ENCODE results near the gene TSN.

TSN gene

GRCh38 chr2:121754851-121755236 lies 607 bp upstream of the TSN start:
- H3K4me3 ChIP-seq (ENCODE audit: low read depth, low read length): peak overlapping the region; percentile 98

DNA sequence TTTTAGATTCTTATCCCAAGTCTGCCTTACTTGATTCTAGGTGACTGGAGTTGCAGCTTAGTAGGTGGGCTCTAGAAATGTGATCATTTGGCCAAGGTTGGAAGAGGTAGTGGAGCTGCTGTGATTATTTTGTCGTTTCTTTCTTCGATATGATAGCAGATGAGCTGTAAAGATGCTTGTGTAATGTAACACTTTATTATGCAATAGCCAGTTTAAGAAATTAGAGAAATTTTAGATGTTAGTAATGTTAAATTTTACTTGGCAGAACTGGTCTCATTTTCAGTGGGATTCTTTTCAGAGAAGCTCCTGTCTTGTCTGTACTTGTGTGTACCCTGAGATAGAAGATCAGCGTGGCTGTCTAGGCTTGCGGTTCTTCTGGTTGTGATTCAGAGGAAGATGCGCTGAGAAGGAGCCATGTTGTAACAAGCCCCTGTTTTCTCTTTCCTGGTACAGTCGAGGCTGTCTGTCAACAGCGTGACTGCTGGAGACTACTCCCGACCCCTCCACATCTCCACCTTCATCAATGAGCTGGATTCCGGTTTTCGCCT lies 9.3 kb downstream of the TSN start:
- Histone ChIP-seq H3K36me3 (ENCODE audit: control insufficient read depth, insufficient read depth, low read length) (peaks cover 35% of the 10 kb centered on the region), H3K27me3 (ENCODE audit: control insufficient read depth, insufficient read depth, low read length) (no peaks in the 10 kb centered on the region), H3K9ac (ENCODE audit: low read depth, low read length) (no peak overlapping the region), H3K4me1 (ENCODE audit: control insufficient read depth, insufficient read depth, low read length) (no peaks in the 10 kb centered on the region), H3K4me3 (ENCODE audit: low read depth, low read length) (no peak overlapping the region), H3K9me3 (ENCODE audit: control insufficient read depth, insufficient read depth, low read length) (no peaks in the 10 kb centered on the region)

More at GRCh38 chr2:121754851-121755236, 607 bp upstream of the TSN start:
- Histone ChIP-seq H3K4me1 (ENCODE audit: control insufficient read depth, insufficient read depth, low read length) (peaks cover 3% of the 10 kb centered on the region), H3K9me3 (ENCODE audit: control insufficient read depth, insufficient read depth, low read length) (no peaks in the 10 kb centered on the region), H3K36me3 (ENCODE audit: control insufficient read depth, insufficient read depth, low read length) (peaks cover 3% of the 10 kb centered on the region), H3K9ac (ENCODE audit: low read depth, low read length) (peak overlapping the region; percentile 76), H3K27me3 (ENCODE audit: control insufficient read depth, insufficient read depth, low read length) (no peaks in the 10 kb centered on the region)

DNA sequence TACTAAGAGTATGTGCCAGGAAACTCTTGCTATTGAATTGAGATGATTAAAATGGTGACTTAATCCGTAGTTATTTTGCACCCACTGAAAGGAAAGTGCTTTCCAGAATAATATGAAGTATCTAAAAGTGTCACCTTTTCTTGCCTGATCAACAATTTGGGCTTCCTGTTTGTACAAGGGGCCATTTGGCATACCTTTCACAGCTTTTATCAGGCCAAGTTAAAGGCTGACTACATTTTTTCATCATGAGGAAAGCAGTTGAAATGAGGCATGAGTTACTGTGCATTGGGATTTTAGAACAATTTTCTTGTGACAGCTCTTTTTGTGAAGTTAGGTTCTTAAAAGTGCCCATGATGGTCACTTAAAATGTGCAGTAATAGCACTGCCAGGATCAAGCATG lies 11.2 kb downstream of the TSN start:
- Histone ChIP-seq H3K36me3 (ENCODE audit: control insufficient read depth, insufficient read depth, low read length) (peaks cover 25% of the 10 kb centered on the region), H3K4me1 (ENCODE audit: control insufficient read depth, insufficient read depth, low read length) (no peaks in the 10 kb centered on the region), H3K9ac (ENCODE audit: low read depth, low read length) (no peak overlapping the region), H3K9me3 (ENCODE audit: control insufficient read depth, insufficient read depth, low read length) (no peaks in the 10 kb centered on the region), H3K4me3 (ENCODE audit: low read depth, low read length) (no peak overlapping the region), H3K27me3 (ENCODE audit: control insufficient read depth, insufficient read depth, low read length) (no peaks in the 10 kb centered on the region)

- Histone ChIP-seq H3K9ac (ENCODE audit: low read depth, low read length) (no peak overlapping the region), H3K4me3 (ENCODE audit: low read depth, low read length) (no peak overlapping the region), H3K4me1 (ENCODE audit: control insufficient read depth, insufficient read depth, low read length) (no peaks in the 10 kb centered on the region), H3K36me3 (ENCODE audit: control insufficient read depth, insufficient read depth, low read length) (peaks cover 22% of the 10 kb centered on the region), H3K27me3 (ENCODE audit: control insufficient read depth, insufficient read depth, low read length) (no peaks in the 10 kb centered on the region), H3K9me3 (ENCODE audit: control insufficient read depth, insufficient read depth, low read length) (no peaks in the 10 kb centered on the region)
Measured at GRCh38 chr2:121768143-121768755, 12.8 kb downstream of the TSN start.

DNA sequence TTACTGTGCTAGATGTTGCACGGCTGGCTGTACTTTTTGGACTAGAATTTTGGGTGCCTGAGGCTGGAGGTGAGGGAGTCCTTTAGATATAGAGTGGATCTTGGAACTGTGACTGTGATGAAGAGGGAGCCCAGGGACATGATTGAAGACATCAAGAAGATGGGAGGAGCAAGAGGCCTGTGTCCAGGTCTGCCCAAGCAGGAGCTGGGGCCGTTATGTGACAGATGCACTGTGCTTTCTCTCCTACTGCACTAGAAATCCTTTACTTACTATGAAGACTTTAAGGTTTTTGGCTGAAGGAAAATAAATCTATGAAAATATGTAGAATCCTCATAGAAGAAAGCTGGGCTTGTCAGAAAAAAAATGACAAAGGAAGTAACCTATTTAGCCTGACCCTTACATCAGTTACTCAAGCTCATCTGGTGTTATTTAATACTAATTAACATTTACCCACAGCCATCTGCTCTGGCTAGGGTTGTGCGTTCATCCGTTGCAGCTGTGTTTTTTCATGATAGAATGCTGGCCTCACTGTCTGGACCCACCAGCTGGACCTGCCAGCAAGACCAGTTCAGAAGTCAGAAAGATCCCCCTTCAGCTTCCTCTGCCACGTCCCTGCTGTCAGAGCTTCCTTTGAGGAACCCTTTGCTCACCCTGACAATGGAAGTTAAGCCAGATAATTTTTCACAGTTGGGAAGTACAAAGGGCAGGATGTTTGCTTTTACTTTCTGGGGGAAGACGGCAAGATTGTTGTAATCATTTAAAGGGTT lies 16.7 kb downstream of the TSN start:
- Histone ChIP-seq H3K9me3 (ENCODE audit: control insufficient read depth, insufficient read depth, low read length) (no peaks in the 10 kb centered on the region), H3K27me3 (ENCODE audit: control insufficient read depth, insufficient read depth, low read length) (no peaks in the 10 kb centered on the region), H3K4me1 (ENCODE audit: control insufficient read depth, insufficient read depth, low read length) (no peaks in the 10 kb centered on the region), H3K9ac (ENCODE audit: low read depth, low read length) (no peak overlapping the region), H3K4me3 (ENCODE audit: low read depth, low read length) (no peak overlapping the region), H3K36me3 (ENCODE audit: control insufficient read depth, insufficient read depth, low read length) (peaks cover 5% of the 10 kb centered on the region)

DNA sequence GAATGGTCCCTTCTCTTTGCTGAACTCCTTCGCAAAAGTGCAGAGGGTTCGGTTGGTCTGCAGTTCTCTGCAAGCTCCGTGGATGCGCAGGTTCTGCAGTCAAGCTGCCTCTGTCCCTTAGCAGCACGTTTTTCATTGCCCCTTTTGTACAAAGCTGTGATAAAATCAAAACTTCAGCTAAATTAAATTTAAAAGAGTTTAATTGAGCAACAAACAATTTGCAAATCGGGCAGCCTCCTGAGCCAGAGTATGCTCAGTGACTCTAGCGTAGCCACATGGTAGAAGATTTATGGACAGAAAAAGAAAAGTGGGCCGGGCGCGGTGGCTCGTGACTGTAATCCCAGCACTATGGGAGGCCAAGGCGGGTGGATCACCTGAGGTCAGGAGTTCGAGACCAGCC lies 18.8 kb downstream of the TSN start:
- Histone ChIP-seq H3K27me3 (ENCODE audit: control insufficient read depth, insufficient read depth, low read length) (no peaks in the 10 kb centered on the region), H3K4me1 (ENCODE audit: control insufficient read depth, insufficient read depth, low read length) (peaks cover 2% of the 10 kb centered on the region), H3K36me3 (ENCODE audit: control insufficient read depth, insufficient read depth, low read length) (no peaks in the 10 kb centered on the region), H3K9ac (ENCODE audit: low read depth, low read length) (no peak overlapping the region), H3K4me3 (ENCODE audit: low read depth, low read length) (no peak overlapping the region), H3K9me3 (ENCODE audit: control insufficient read depth, insufficient read depth, low read length) (no peaks in the 10 kb centered on the region)

- peaks cover 2% of the 10 kb centered on the region for H3K4me1 ChIP-seq (ENCODE audit: control insufficient read depth, insufficient read depth, low read length)
- no peaks in the 10 kb centered on the region for H3K27me3 ChIP-seq (ENCODE audit: control insufficient read depth, insufficient read depth, low read length)
- H3K36me3 ChIP-seq (ENCODE audit: control insufficient read depth, insufficient read depth, low read length): no peaks in the 10 kb centered on the region
- no peaks in the 10 kb centered on the region for H3K9me3 ChIP-seq (ENCODE audit: control insufficient read depth, insufficient read depth, low read length)
- no peak overlapping the region for H3K4me3 ChIP-seq (ENCODE audit: low read depth, low read length)
- H3K9ac ChIP-seq (ENCODE audit: low read depth, low read length): no peak overlapping the region
Measured at GRCh38 chr2:121776361-121776760, 20.9 kb downstream of the TSN start.

GRCh38 chr2:121776885-121777698 lies 21.6 kb downstream of the TSN start:
- Histone ChIP-seq H3K9me3 (ENCODE audit: control insufficient read depth, insufficient read depth, low read length) (no peaks in the 10 kb centered on the region), H3K4me3 (ENCODE audit: low read depth, low read length) (no peak overlapping the region), H3K9ac (ENCODE audit: low read depth, low read length) (no peak overlapping the region), H3K27me3 (ENCODE audit: control insufficient read depth, insufficient read depth, low read length) (no peaks in the 10 kb centered on the region), H3K4me1 (ENCODE audit: control insufficient read depth, insufficient read depth, low read length) (peaks cover 2% of the 10 kb centered on the region), H3K36me3 (ENCODE audit: control insufficient read depth, insufficient read depth, low read length) (no peaks in the 10 kb centered on the region)

DNA sequence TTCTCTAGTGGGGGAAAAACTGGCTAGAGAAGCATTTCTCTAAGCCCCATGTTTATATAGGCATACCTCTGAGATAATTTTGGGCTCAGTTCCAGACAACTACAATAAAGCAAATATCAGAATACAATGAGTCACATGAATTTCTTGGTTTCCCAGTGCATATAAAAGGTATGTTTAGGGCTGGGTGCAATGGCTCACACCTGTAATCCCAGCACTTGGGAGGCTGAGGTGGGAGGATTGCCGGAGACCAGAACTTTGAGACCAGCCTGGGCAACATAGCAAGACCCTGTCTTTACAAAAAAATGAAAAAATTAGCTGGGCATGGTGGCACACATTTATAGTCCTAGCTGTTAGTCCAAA lies 22.2 kb downstream of the TSN start:
- Histone ChIP-seq H3K4me3 (ENCODE audit: low read depth, low read length) (no peak overlapping the region), H3K9me3 (ENCODE audit: control insufficient read depth, insufficient read depth, low read length) (no peaks in the 10 kb centered on the region), H3K27me3 (ENCODE audit: control insufficient read depth, insufficient read depth, low read length) (no peaks in the 10 kb centered on the region)

DNA sequence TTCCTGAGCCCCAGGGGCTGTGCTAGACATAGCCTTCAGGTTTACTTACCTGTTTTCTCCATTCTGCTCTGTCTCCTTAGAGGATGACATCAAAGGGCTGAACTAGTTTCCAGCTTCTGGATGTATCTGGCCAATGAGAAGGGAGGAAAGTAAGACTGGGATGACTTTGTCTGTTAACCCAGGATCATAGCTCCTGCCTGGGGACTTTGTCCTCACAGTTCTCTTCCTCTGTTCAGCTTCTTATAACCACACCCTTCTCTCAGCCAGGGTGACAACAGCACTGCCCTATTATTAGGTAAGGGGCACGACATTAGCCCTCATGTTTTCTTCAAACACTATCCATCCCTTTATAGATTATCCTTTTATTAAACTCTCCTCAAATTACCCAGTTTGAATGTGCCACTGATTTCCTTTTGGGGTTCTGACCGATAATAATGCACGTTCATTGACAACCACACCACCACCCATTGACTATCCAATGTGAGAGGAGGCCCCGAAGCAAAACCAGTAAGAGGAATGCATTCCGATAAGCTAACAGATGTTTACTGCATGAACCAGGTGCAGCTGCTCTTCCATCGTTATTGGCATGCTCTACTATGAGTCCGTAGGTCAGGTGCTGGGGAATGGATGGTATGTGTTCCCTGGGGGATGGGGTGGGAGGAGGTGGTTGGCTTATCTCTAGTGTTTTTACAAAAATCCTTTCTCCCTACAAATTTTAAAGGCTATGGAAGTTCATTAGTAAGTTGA lies 23.5 kb downstream of the TSN start:
- Histone ChIP-seq H3K4me1 (ENCODE audit: control insufficient read depth, insufficient read depth, low read length) (peaks cover 2% of the 10 kb centered on the region), H3K36me3 (ENCODE audit: control insufficient read depth, insufficient read depth, low read length) (no peaks in the 10 kb centered on the region), H3K9ac (ENCODE audit: low read depth, low read length) (no peak overlapping the region), H3K27me3 (ENCODE audit: control insufficient read depth, insufficient read depth, low read length) (no peaks in the 10 kb centered on the region), H3K4me3 (ENCODE audit: low read depth, low read length) (no peak overlapping the region), H3K9me3 (ENCODE audit: control insufficient read depth, insufficient read depth, low read length) (no peaks in the 10 kb centered on the region)

More for the DNA sequence above, 22.2 kb downstream of the TSN start:
- no peaks in the 10 kb centered on the region for H3K36me3 ChIP-seq (ENCODE audit: control insufficient read depth, insufficient read depth, low read length)
- H3K9ac ChIP-seq (ENCODE audit: low read depth, low read length): no peak overlapping the region
- H3K4me1 ChIP-seq (ENCODE audit: control insufficient read depth, insufficient read depth, low read length): peaks cover 2% of the 10 kb centered on the region

DNA sequence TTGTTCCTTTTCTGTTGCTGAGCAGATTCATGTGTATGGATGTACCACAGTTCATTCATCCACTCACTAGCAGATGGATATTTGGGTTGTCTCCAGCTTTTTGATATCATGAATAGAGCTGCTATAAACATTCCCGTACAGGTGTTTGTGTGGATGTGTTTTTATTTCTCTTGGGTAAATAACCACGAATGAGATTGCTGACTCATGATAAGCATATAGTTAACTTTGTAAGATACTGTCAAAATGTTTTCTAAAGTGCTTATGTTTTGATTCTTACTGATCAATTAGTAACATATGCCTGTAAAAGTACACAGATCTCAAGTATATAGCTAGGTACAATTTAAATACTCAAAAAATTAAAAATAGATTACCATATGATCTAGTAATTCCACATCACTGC lies 27.7 kb downstream of the TSN start:
- no peaks in the 10 kb centered on the region for H3K27me3 ChIP-seq (ENCODE audit: control insufficient read depth, insufficient read depth, low read length)
- no peak overlapping the region for H3K9ac ChIP-seq (ENCODE audit: low read depth, low read length)
- peaks cover 2% of the 10 kb centered on the region for H3K4me1 ChIP-seq (ENCODE audit: control insufficient read depth, insufficient read depth, low read length)
- H3K36me3 ChIP-seq (ENCODE audit: control insufficient read depth, insufficient read depth, low read length): no peaks in the 10 kb centered on the region
- H3K4me3 ChIP-seq (ENCODE audit: low read depth, low read length): no peak overlapping the region
- no peaks in the 10 kb centered on the region for H3K9me3 ChIP-seq (ENCODE audit: control insufficient read depth, insufficient read depth, low read length)
